GM12865 (cell line): ENCODE data around the gene KCNJ12.

Source experiments
- DNase-seq: peaks from one replicate; pipeline ENCODE4 v3.0.0; 2010; ENCODE audit warnings: low read depth
- H3K4me3 ChIP-seq: 2 replicates; pipeline ENCODE4 v1.5.1; 2011; ENCODE audit warnings: mild to moderate bottlenecking, low read depth, low read length, control low read depth
- TF ChIP-seq, protein P1 (sequence below): IDR thresholded peaks from 2 replicates; pipeline ENCODE4 v1.5.1; 2011; ENCODE audit warnings: low read length, control low read depth, low read depth, inconsistent platforms; ENCODE audit not compliant: insufficient read depth; ENCODE audit errors: missing control alignments

The KCNJ12 gene

DNA sequence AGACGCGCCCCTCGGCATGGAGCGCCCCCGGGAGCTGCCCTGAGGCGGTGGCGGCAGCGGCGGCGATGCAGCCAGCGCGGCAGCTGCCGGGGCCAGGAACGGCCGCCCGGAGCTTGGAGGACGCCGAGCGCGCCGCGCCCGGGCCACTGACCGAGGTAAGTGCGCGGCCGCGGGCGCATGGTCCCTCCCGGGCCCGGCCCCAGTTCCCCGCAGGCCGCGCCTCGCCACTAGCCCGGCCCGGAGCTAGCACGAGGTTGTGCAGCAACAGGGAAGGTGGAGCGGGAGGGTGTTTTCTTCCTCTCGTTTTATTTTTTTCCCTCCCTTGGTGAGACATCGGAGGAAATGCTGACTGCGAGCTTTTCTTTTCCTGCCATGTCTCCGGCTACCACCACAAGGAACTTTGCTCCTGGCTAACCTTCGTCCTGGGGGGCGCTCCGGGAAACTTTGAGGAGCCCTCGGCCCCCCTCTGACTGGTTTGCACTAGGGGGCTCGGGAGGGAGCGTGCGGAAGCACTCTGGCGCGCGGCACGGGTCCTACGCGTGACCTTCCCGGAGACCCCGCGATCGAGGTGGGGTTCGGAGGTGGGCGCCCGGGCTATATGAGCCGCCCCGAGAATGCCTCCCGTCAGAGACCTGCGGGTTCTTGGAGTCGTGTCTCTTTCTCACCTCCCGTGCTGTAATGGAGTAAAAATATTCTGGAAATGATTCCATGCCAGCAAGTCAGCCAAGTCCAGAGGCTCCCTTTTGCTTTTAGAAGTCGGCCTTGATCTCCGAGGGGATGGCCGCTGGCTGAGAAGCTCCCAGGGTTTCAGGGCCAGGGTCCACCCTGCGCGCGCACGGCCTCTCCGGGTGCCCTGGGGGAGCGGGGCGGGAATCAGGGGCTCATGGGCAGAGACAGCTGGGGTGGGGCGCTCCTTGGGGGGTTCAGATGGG, 868 bp downstream of the KCNJ12 start:
- no peak for DNase-seq
- TF ChIP-seq, protein P1, sequence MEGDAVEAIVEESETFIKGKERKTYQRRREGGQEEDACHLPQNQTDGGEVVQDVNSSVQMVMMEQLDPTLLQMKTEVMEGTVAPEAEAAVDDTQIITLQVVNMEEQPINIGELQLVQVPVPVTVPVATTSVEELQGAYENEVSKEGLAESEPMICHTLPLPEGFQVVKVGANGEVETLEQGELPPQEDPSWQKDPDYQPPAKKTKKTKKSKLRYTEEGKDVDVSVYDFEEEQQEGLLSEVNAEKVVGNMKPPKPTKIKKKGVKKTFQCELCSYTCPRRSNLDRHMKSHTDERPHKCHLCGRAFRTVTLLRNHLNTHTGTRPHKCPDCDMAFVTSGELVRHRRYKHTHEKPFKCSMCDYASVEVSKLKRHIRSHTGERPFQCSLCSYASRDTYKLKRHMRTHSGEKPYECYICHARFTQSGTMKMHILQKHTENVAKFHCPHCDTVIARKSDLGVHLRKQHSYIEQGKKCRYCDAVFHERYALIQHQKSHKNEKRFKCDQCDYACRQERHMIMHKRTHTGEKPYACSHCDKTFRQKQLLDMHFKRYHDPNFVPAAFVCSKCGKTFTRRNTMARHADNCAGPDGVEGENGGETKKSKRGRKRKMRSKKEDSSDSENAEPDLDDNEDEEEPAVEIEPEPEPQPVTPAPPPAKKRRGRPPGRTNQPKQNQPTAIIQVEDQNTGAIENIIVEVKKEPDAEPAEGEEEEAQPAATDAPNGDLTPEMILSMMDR: no peak
- no peak overlapping the region for H3K4me3 ChIP-seq

DNA sequence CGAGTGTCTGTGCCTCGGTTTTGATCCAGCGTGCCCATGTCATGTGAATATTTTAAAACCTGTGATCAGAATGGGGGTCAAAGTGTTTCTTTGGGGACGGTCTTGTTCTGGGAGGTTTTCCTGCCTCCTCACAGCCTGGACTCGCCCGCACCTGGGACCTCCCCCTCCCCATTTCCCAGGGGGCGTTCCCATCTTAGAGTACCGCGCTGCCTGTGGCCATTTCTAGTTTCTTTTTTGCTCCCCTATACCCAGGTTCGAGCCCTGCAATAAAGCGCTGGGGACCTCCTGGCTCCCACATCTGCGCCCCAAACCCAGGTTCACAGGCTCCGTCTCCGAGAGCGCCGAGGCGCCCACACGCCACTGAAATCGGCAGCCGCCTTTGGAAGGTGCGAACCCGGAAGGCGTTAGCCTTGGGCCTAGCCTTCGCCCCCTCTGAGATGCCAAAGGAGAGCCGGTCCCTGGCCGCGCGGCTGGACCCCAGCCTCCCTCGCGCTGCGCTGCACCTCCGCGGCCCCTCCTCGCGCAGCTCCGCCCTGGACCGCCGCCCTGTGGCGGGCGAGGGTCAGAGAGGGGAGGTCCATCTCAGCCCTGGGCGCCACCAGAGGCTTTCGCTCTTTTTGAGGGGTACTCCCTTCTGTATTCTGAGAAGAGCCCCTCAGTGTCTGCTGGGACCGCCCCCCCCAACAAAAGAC, 1.7 kb downstream of the KCNJ12 start:
- DNase-seq: no peak
- H3K4me3 ChIP-seq: no peak overlapping the region
- TF ChIP-seq, protein P1: no peak

DNA sequence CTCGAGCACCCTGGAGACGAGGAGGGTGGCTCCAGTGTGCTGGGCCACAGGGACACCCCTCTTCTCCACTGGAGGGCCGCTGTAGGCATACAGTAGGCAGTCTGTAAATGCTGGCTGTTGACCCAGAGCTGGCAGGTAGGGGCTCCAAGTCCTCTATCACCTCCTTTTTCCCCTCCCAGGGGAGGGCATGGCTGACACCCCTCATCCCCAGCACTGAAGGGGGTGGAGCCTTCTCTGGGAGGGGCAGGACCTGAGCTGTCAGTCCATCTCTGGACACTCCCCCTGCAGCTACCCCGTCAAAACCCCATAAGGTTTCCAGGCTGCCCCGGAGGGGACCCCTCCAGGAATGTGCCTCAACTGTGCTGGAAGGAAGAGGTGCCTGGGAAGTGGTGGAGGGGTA, 2.4 kb downstream of the KCNJ12 start:
- TF ChIP-seq, protein P1: no peak
- DNase-seq: no peak
- no peak overlapping the region for H3K4me3 ChIP-seq

DNA sequence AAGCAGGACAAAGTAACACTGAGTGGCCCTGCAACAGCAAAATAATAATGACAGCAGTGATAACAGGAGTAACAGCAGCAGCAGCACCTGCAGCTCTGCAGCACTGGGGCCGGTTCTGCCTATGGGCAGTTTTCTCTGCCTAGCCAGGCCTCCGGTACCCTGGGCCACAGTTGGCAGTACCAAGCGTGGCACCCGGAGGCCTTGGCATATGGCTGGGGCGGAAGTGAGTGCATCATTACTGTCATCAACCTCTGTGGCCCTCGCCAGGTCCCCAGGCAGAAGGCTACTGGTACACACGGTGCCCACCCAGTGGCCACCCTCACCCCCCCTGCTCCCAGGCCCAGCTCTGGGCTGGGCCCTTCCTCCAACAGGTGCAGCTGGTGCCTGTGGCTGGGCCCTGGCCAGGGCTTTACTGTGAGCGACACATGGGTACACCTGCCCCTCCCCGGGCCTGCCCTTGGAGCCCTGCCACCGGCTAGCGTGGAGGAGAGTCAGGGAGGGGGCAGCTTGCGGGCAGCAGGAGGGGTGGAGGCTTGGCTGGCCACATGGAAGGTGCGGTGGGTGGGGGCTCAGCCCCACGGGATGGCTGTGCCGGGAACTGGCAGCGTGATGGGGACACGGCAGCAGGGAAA, 3.0 kb downstream of the KCNJ12 start:
- TF ChIP-seq, protein P1: no peak
- DNase-seq: no peak
- H3K4me3 ChIP-seq: no peak overlapping the region

DNA sequence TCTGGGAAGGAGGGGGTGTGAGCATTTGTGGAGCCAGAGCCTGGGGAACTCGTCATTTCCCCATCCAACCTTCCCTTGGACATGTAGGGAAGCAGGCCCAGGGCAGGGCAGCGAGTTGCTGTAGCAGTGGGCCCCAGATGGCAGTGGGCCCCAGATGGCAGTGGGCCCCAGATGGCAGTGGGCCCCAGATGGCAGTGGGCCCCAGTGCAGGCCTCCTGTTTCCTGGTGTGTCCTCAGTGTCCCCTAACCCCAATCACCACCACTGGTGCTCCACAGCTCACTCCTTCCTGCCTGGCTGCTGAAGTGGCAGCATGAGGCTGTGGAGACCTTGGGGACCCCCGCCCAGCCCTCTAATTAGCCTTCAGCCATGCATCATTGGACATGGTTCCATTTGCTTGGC, 4.5 kb downstream of the KCNJ12 start:
- no peak overlapping the region for H3K4me3 ChIP-seq
- no peak for DNase-seq
- TF ChIP-seq, protein P1: no peak

DNA sequence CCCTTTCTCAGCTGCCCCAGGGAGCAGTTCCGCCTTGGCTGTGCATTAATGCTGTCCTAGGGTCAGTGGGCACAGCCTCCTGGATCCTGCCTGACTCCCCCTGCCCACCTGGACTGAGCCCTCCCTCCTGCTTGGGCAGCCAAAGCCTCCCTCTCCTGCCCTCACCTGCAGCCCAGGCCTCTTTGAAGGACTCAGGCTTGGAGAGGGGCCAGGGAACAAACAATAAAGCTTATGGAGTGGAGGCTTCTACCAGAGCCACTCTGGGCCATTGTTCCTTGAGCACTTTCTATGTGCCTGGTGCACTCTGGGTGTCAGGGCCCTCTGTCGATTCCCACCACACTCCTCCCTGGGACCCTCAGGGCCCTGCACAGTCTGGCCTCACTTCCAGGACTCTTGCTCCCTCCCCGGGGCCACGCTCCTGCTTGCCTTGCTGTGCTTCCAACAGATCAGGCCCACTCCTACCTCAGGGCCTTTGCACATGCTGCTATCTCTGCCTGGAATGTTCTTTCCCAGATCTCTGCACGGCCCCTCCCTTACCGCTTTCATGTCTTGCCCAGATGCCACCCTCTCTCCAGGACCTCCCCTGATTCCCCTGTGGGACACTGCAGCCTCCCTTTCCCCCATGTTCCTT, 5.0 kb downstream of the KCNJ12 start:
- no peak overlapping the region for H3K4me3 ChIP-seq
- TF ChIP-seq, protein P1: no peak
- no peak for DNase-seq
